SK-N-SH (cell line): Measurements from ENCODE around the gene LSM14A. TPM values are rescaled to one million over a fixed set of nuclear protein-coding genes. Genes with fewer than 3 reads are reported as not detected.

ENCODE experiments used
- CTCF ChIA-PET: fragments of 300-600, 350-600 bp; formaldehyde crosslinking; extraction: SDS; loops from one replicate; lab custom pipeline; 2021; lab: Yijun Ruan, JAX
- POLR2A ChIA-PET: fragments of 350-600 bp; sonication (Branson Sonifier 250); formaldehyde crosslinking; extraction: SDS; loops from one replicate; lab custom pipeline; 2020; ENCODE audit warnings: antibody characterized with exemption, inconsistent platforms; lab: Yijun Ruan, JAX
- DNase-seq: peaks from one replicate; pipeline ENCODE4 v3.0.0; 2012
- H2AFZ ChIP-seq: fragments of 200-600 bp; sonication (generic); 2 replicates; pipeline ENCODE4 v1.8.1; 2016; ENCODE audit warnings: antibody characterized with exemption, mild to moderate bottlenecking, low read depth
- H3F3A ChIP-seq: fragments of 200-600 bp; sonication (generic); replicated peaks from 2 replicates; pipeline ENCODE3; 2016; ENCODE audit warnings: antibody characterized with exemption, mild to moderate bottlenecking; ENCODE audit not compliant: insufficient read depth
- H3K27ac ChIP-seq, 2 experiments: fragments of 200-500 bp in 1 of 2; fragments of 200-600 bp in 1 of 2; sonication (Bioruptor generic) in 1 of 2; sonication (generic), shearing (Covaris generic) in 1 of 2; 2 replicates each; pipeline versions ENCODE4 v1.5.1 to v1.6.1; 2014 to 2016; ENCODE audit warnings: low read depth in 2 of 2, inconsistent platforms in 1 of 2, low read length in 1 of 2, mild to moderate bottlenecking in 1 of 2, mixed read lengths in 1 of 2
- H3K27me3 ChIP-seq: fragments of 200-600 bp; sonication (generic), shearing (Covaris generic); 2 replicates; pipeline ENCODE4 v1.6.1; 2016; ENCODE audit warnings: mixed run types; ENCODE audit not compliant: insufficient read depth
- H3K36me3 ChIP-seq, 2 experiments: fragments of 200-500 bp in 1 of 2; fragments of 200-600 bp in 1 of 2; sonication (Bioruptor generic) in 1 of 2; sonication (generic) in 1 of 2; replicated peaks in 1 of 2; 2 replicates each; pipeline versions ENCODE3 to v1.5.1; 2014 to 2016; ENCODE audit warnings: low read length in 1 of 2, mild to moderate bottlenecking in 1 of 2; ENCODE audit not compliant: insufficient read depth in 2 of 2, control insufficient read depth in 1 of 2
- H3K4me1 ChIP-seq, 2 experiments: fragments of 200-500 bp in 1 of 2; fragments of 200-600 bp in 1 of 2; sonication (Bioruptor generic) in 1 of 2; sonication (generic), shearing (Covaris generic) in 1 of 2; 2 replicates each; pipeline versions ENCODE4 v1.5.1 to v1.6.1; 2014 to 2016; ENCODE audit warnings: low read depth in 1 of 2, low read length in 1 of 2, mixed run types in 1 of 2; ENCODE audit not compliant: insufficient read depth in 2 of 2, control insufficient read depth in 1 of 2
- H3K4me2 ChIP-seq: fragments of 200-600 bp; sonication (generic), shearing (Covaris generic); 2 replicates; pipeline ENCODE4 v1.6.1; 2017; ENCODE audit warnings: mixed run types
- H3K4me3 ChIP-seq, 2 experiments: fragments of 200-500 bp in 1 of 2; fragments of 200-600 bp in 1 of 2; sonication (Bioruptor generic) in 1 of 2; sonication (generic), shearing (Covaris generic) in 1 of 2; 2 replicates each; pipeline versions ENCODE4 v1.5.1 to v1.8.1; 2014 to 2016; ENCODE audit warnings: low read depth in 2 of 2, inconsistent platforms in 1 of 2, low read length in 1 of 2, mild to moderate bottlenecking in 1 of 2, mixed read lengths in 1 of 2, moderate library complexity in 1 of 2
- H3K79me2 ChIP-seq: fragments of 200-600 bp; sonication (generic); 2 replicates; pipeline ENCODE4 v1.8.1; 2017; ENCODE audit warnings: mild to moderate bottlenecking; ENCODE audit not compliant: insufficient read depth
- H3K9ac ChIP-seq: fragments of 200-600 bp; sonication (generic); 2 replicates; pipeline ENCODE4 v1.6.1; 2017; ENCODE audit warnings: mixed run types
- H3K9me2 ChIP-seq: fragments of 200-600 bp; sonication (generic); 2 replicates; pipeline ENCODE4 v1.6.1; 2017; ENCODE audit warnings: mixed run types
- H3K9me3 ChIP-seq: fragments of 200-600 bp; sonication (generic); 2 replicates; pipeline ENCODE4 v1.6.1; 2017; ENCODE audit warnings: mixed run types, mild to moderate bottlenecking, moderate library complexity
- H4K20me1 ChIP-seq: fragments of 200-600 bp; sonication (generic); 2 replicates; pipeline ENCODE4 v1.6.1; 2017; ENCODE audit warnings: mild to moderate bottlenecking, mixed run types; ENCODE audit not compliant: insufficient read depth
- CHD2 ChIP-seq: fragments of 150-350 bp; IDR thresholded peaks from 2 replicates; pipeline ENCODE4 v1.6.1; 2018; ENCODE audit warnings: low read length; ENCODE audit not compliant: partially characterized antibody
- EP300 ChIP-seq, 2 experiments: IDR thresholded peaks; 2 replicates each; pipeline versions ENCODE4 v1.4.0 to v1.6.1; 2012; ENCODE audit warnings: borderline replicate concordance in 1 of 2, low read depth in 1 of 2, low read length in 1 of 2
- EZH2phosphoT487 ChIP-seq: fragments of 200-600 bp; sonication (generic); IDR thresholded peaks from 2 replicates; pipeline ENCODE4 v1.6.1; 2017; ENCODE audit warnings: low read depth, mixed run types, mild to moderate bottlenecking, antibody characterized with exemption, moderate library complexity, borderline replicate concordance
- FOXM1 ChIP-seq: IDR thresholded peaks from 2 replicates; pipeline ENCODE4 v1.4.0; 2012; ENCODE audit warnings: low read depth, mild to moderate bottlenecking
- GABPA ChIP-seq: IDR thresholded peaks from 2 replicates; pipeline ENCODE4 v1.4.0; 2012; ENCODE audit warnings: low read depth, mild to moderate bottlenecking
- MAX ChIP-seq: IDR thresholded peaks from 2 replicates; pipeline ENCODE4 v1.4.0; 2012; ENCODE audit warnings: low read depth
- NRF1 ChIP-seq: IDR thresholded peaks from 2 replicates; pipeline ENCODE4 v1.6.1; 2012; ENCODE audit warnings: low read depth, mild to moderate bottlenecking, low read length
- RAD21 ChIP-seq: IDR thresholded peaks from 2 replicates; pipeline ENCODE4 v1.6.1; 2012; ENCODE audit warnings: mild to moderate bottlenecking, low read length
- RCOR1 ChIP-seq: fragments of 150-350 bp; IDR thresholded peaks from 2 replicates; pipeline ENCODE4 v1.6.1; 2017; ENCODE audit warnings: antibody characterized with exemption, low read length
- RXRA ChIP-seq: IDR thresholded peaks from 2 replicates; pipeline ENCODE4 v1.4.0; 2012; ENCODE audit warnings: low read depth, mild to moderate bottlenecking, borderline replicate concordance
- SMC3 ChIP-seq: IDR thresholded peaks from 2 replicates; pipeline ENCODE4 v1.6.1; 2012; ENCODE audit warnings: low read depth, low read length, improper control_type of control experiment
- TAF1 ChIP-seq: IDR thresholded peaks from 2 replicates; pipeline ENCODE4 v1.6.1; 2012; ENCODE audit warnings: low read depth, mild to moderate bottlenecking, low read length, moderate library complexity, borderline replicate concordance
- USF2 ChIP-seq: fragments of 150-350 bp; IDR thresholded peaks from 2 replicates; pipeline ENCODE4 v1.6.1; 2017; ENCODE audit warnings: antibody characterized with exemption, low read length, low read depth, borderline replicate concordance
- ZBTB33 ChIP-seq: IDR thresholded peaks from 2 replicates; pipeline ENCODE4 v1.4.0; 2012; ENCODE audit warnings: low read depth, borderline replicate concordance
- WGBS: methylation state at CpG from one replicate; pipeline ENCODE4 v1.1.6; 2017; ENCODE audit warnings: low lambda C conversion rate; 5-methylcytosine and 5-hydroxymethylcytosine counted together
- polyA plus RNA-seq, 3 experiments: library from polyadenylated mRNA; depleted of rRNA; stranded (reverse); fragments of >200 nt; gene quantifications; 2 replicates each; pipeline ENCODE4 v1.2.3, GENCODE V29; 2012
- TF ChIP-seq, protein P1 (sequence below): IDR thresholded peaks from 2 replicates; pipeline ENCODE4 v1.4.0; 2012; ENCODE audit warnings: low read depth, borderline replicate concordance
- TF ChIP-seq, protein P2 (sequence below): fragments of 200-600 bp; sonication (generic); IDR thresholded peaks from 2 replicates; pipeline ENCODE4 v1.6.1; 2017; ENCODE audit warnings: antibody characterized with exemption, mild to moderate bottlenecking, moderate library complexity

The LSM14A gene
- polyA plus RNA-seq, 1 of the 3 experiments (the other 2 are of a cell fraction), result 87.7 TPM

DNA sequence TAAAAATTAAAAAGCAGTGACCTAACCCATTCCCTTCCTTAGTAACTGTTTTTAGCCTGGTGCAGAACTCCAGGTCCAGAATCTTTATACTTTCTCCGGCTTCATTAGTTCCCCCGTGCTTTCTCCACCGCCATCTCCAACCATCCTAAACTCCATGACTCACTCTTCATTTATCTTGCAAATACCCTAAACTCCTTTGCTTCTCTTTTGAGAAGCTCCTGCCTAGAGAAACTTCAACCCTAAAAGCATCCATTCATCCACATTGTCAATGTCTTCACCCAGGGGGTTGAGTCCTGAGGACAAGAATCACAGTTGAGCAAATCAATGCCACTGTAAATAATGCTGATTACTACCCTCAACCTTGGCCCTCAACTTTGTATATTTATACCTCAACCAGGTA lies 65.0 kb downstream of the LSM14A start:
- Histone ChIP-seq H3F3A (peaks cover 19% of the 10 kb centered on the region), H3K9me3 (no peaks in the 10 kb centered on the region), H3K79me2 (0 out of 2 replicates have a peak, but pooled peaks cover 3% of the 10 kb centered on the region), H2AFZ (no peak overlapping the region), H3K4me3 (no peak overlapping the region), H3K36me3 (no peaks in the 10 kb centered on the region), H3K9ac (no peak overlapping the region), H3K27ac (no peak overlapping the region), H3K4me2 (no peak overlapping the region), H3K27me3 (no peaks in the 10 kb centered on the region), H3K4me1 (peaks cover 4 to 12% of the 10 kb centered on the region in 2 experiments; a peak in 2 of 4 replicates), H4K20me1 (peaks cover 14% of the 10 kb centered on the region), H3K9me2 (no peaks in the 10 kb centered on the region)
- TF ChIP-seq ZBTB33, result no peak
- no peak for TF ChIP-seq SMC3
- TF ChIP-seq MAX, result no peak
- TF ChIP-seq, protein P1, sequence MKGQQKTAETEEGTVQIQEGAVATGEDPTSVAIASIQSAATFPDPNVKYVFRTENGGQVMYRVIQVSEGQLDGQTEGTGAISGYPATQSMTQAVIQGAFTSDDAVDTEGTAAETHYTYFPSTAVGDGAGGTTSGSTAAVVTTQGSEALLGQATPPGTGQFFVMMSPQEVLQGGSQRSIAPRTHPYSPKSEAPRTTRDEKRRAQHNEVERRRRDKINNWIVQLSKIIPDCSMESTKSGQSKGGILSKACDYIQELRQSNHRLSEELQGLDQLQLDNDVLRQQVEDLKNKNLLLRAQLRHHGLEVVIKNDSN, result no peak
- no peak for TF ChIP-seq RAD21
- no peak for TF ChIP-seq FOXM1
- TF ChIP-seq GABPA, result no peak
- TF ChIP-seq CHD2, result no peak
- TF ChIP-seq RCOR1, result no peak
- no peak for TF ChIP-seq EP300 (IDR thresholded peaks at IDR 0.05; ENCODE audit: borderline replicate concordance in 1 of 2, low read depth in 1 of 2, low read length in 1 of 2)
- no peak for TF ChIP-seq EZH2phosphoT487
- ChIA-PET CTCF (interaction anchor here (1.4 kb wide), 1 partner anchor 101 kb away, joined by 5 read pairs; no protein-coding TSS in a partner anchor), POLR2A (no interaction called here)
- 96% methylated on average over 3 of the region's 3 CpGs for WGBS
- no peak for DNase-seq

DNA sequence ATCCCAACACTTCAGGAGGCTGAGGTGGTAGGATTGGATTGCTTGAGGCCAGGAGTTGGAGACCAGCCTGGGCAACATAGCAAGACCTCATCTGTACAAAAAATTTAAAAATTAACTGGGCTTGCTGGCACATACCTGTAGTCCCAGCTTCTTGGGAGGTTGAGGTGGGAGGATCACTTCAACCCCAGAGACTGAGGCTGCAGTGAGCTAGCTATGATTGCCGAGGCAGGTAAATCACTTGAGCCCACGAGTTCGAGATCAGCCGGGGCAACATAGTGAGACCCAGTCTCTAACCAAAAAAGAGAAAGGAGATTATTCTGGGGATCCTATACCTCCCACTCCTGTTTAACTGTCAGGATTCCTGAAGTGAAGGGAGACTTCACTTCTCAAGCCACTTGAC lies 65.6 kb downstream of the LSM14A start:
- Histone ChIP-seq H3K27ac (no peak overlapping the region), H3K79me2 (0 out of 2 replicates have a peak, but pooled peaks cover 3% of the 10 kb centered on the region), H3F3A (peaks cover 12% of the 10 kb centered on the region), H2AFZ (no peak overlapping the region), H3K36me3 (no peaks in the 10 kb centered on the region), H4K20me1 (peaks cover 9% of the 10 kb centered on the region), H3K4me1 (peaks cover 0 to 12% of the 10 kb centered on the region in 2 experiments; a peak in 1 of 4 replicates), H3K9me3 (no peaks in the 10 kb centered on the region), H3K4me2 (no peak overlapping the region), H3K4me3 (no peak overlapping the region), H3K9ac (no peak overlapping the region), H3K27me3 (no peaks in the 10 kb centered on the region), H3K9me2 (no peaks in the 10 kb centered on the region)
- CTCF ChIA-PET, result interaction anchor here (1.4 kb wide), 1 partner anchor 100 kb away, joined by 5 read pairs; no protein-coding TSS in a partner anchor
- 89% methylated on average over 4 of the region's 4 CpGs for WGBS
- TF ChIP-seq EP300 (IDR thresholded peaks at IDR 0.05; ENCODE audit: borderline replicate concordance in 1 of 2, low read depth in 1 of 2, low read length in 1 of 2) (no peak), RXRA (no peak), TAF1 (no peak), NRF1 (no peak), USF2 (no peak)
- TF ChIP-seq, protein P2, sequence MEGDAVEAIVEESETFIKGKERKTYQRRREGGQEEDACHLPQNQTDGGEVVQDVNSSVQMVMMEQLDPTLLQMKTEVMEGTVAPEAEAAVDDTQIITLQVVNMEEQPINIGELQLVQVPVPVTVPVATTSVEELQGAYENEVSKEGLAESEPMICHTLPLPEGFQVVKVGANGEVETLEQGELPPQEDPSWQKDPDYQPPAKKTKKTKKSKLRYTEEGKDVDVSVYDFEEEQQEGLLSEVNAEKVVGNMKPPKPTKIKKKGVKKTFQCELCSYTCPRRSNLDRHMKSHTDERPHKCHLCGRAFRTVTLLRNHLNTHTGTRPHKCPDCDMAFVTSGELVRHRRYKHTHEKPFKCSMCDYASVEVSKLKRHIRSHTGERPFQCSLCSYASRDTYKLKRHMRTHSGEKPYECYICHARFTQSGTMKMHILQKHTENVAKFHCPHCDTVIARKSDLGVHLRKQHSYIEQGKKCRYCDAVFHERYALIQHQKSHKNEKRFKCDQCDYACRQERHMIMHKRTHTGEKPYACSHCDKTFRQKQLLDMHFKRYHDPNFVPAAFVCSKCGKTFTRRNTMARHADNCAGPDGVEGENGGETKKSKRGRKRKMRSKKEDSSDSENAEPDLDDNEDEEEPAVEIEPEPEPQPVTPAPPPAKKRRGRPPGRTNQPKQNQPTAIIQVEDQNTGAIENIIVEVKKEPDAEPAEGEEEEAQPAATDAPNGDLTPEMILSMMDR, result no peak
- TF ChIP-seq, protein P1, result no peak
- POLR2A ChIA-PET, result no interaction called here
- DNase-seq, result no peak
